Esophagus squamous epithelium (tissue), 5 donors: Measurements from ENCODE around the gene TATDN3. TPM values are rescaled to one million over a fixed set of nuclear protein-coding genes. Genes with fewer than 3 reads are reported as not detected.
A peak's percentile ranks its signal among the peaks of the same experiment; 100 is the strongest.

Experiments used
- DNase-seq: peaks from one replicate; lab custom pipeline; 2025; lab: John Stamatoyannopoulos, UW
- H3K27ac ChIP-seq, 4 donors: fragments of 200-600 bp; sonication (generic); one replicate each; pipeline ENCODE4 v1.5.1; 2016 to 2019; ENCODE audit warnings: mild to moderate bottlenecking in 1 of 4
- H3K27me3 ChIP-seq, 4 donors: fragments of 200-600 bp; sonication (generic); 1 replicate in 3 of 4; 2 replicates in 1 of 4; pipeline versions ENCODE4 v1.5.1 to v1.6.0; 2017 to 2021; ENCODE audit warnings: antibody characterized with exemption in 1 of 4
- H3K36me3 ChIP-seq, 3 donors: fragments of 200-600 bp; sonication (generic); one replicate each; pipeline ENCODE4 v1.5.1; 2016 to 2019
- H3K4me1 ChIP-seq, 3 donors: fragments of 200-600 bp; sonication (generic); one replicate each; pipeline ENCODE4 v1.5.1; 2017 to 2019
- H3K4me3 ChIP-seq, 4 donors: fragments of 200-600 bp; sonication (generic); 1 replicate in 3 of 4; 2 replicates in 1 of 4; pipeline ENCODE4 v1.5.1; 2016 to 2019; ENCODE audit warnings: mild to moderate bottlenecking in 2 of 4, moderate library complexity in 1 of 4
- H3K9me3 ChIP-seq, 3 donors: fragments of 200-600 bp; sonication (generic); one replicate each; pipeline ENCODE4 v1.5.1; 2016 to 2019
- CTCF ChIP-seq, 6 experiments: fragments of 450-650 bp in 4 of 6; fragments of 200-600 bp in 2 of 6; sonication (generic) in 2 of 6; IDR thresholded peaks; one replicate each; pipeline ENCODE4 v1.5.1; 2016 to 2019; ENCODE audit warnings: antibody characterized with exemption in 6 of 6, mild to moderate bottlenecking in 4 of 6, moderate library complexity in 4 of 6
- POLR2A ChIP-seq, 4 donors: fragments of 450-650 bp; IDR thresholded peaks; one replicate each; pipeline ENCODE4 v1.6.1; 2017; ENCODE audit warnings: antibody characterized with exemption in 4 of 4, mild to moderate bottlenecking in 4 of 4, moderate library complexity in 3 of 4
- WGBS, 2 donors: methylation state at CpG; one replicate each; pipeline ENCODE4 v1.1.5; 2018; 5-methylcytosine and 5-hydroxymethylcytosine counted together
- intact Hi-C: fragments of 100-400 bp; cut with DNase I; formaldehyde crosslinking; loops from one replicate; pipeline ENCODE4 v1.15.0; 2022
- total RNA-seq, 4 donors: library from RNA; depleted of rRNA; stranded (reverse); fragments of >200 nt; gene quantifications; one replicate each; pipeline ENCODE4 v1.1.0, GENCODE V29; 2016
- donor health status: DM: yes; HTN: yes; CAD: no.

TATDN3 gene
- total RNA-seq: 10 to 100 TPM in 2 of 4 donors, 1 to 10 TPM in 2; 3.4 to 15.6 (median 10.4) TPM

GRCh38 chr1:212791676-212792395 is at the start of gene TATDN3, which contains the start of gene NSL1:
Gene TATDN3, plus strand, starts transcription at chr1:212791894. Its CDS starts 28 bp downstream, at chr1:212791922.
Gene NSL1, minus strand, starts transcription at chr1:212791777. Its CDS starts 14 bp downstream, at chr1:212791763.
- Histone ChIP-seq H3K36me3 (peaks cover 0 to 24% (median 0%) of the 10 kb centered on the region in 3 donors), H3K27ac (peak within 1 kb of the TSS; percentile 87 to 97 (median 95)), H3K9me3 (no peaks in the 10 kb centered on the region), H3K27me3 (no peaks in the 10 kb centered on the region), H3K4me1 (peaks cover 0 to 36% (median 13%) of the 10 kb centered on the region in 3 donors), H3K4me3 (peak within 1 kb of the TSS; percentile 88 to 94 (median 91))
- peak; percentile 40 for DNase-seq
- TF ChIP-seq POLR2A (IDR thresholded peaks at IDR 0.05) (peak in 3 of 4 donors; percentile 66 to 84 (median 76)), CTCF (IDR thresholded peaks at IDR 0.05) (peak in 2 of 6 experiments; percentile 8 to 32)
- intact Hi-C loops: no loop called here
- 0% methylated on average over 14 to 29 of the region's 46 CpGs for WGBS, 2 donors

DNA sequence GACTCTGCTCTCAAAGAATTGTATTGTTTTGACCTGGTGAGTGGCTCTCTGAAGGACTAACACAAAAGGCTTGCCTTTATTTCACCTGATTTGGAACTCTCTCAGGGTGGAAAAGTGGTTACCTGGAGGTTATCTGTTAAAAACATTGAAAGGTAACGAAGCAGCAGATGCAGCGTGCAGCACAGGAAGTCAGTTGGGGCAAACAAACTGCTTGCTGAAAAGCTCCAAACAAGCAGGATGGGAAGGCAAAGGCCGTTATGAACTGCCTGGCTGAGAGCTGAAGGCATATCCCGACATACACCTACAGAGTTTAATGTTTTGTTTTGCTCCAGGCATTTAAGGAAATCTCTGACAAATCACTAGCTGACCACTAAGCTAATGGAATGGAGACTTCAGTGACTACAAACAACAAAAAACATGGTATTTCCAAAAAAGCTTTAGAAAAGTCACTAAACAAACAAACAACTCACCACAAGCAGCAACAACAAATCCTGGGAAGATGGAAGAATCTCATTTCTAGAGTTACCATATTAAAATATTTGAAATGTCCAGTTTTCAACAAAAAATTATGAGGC is 47.7 kb upstream of the TATDN3 start:
- Histone ChIP-seq H3K27me3 (no peaks in the 10 kb centered on the region), H3K27ac (no peak overlapping the region), H3K36me3 (peaks cover 0 to 3% (median 0%) of the 10 kb centered on the region in 3 donors), H3K4me3 (no peak overlapping the region), H3K4me1 (no peaks in the 10 kb centered on the region), H3K9me3 (no peaks in the 10 kb centered on the region)
- intact Hi-C loops: no loop called here
- no peak for DNase-seq
- WGBS, 2 donors: 76% methylated on average over 4 of the region's 4 CpGs
- TF ChIP-seq CTCF (IDR thresholded peaks at IDR 0.05): no peak
- no peak for TF ChIP-seq POLR2A (IDR thresholded peaks at IDR 0.05)

DNA sequence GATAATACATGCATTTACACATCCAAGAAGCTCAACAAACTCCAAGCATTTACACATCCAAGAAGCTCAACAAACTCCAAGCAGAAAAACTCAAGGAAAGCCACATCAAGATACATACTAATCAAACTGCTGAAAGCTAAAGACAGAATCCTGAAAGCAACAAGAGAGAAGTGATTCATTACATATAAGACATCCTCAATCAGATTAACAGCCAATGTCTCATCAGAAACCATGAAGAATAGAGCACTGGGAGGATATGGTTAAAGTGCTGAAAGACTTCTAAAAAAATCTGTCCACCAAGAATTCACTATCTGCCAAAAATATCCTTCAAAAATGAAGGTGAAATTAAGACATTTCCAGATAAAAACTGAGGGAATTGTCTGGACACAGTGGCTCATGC is 46.4 kb upstream of the TATDN3 start:
- H3K27ac ChIP-seq: no peak overlapping the region
- H3K4me1 ChIP-seq: peaks cover 0 to 9% (median 4%) of the 10 kb centered on the region in 3 donors
- no peak overlapping the region for H3K4me3 ChIP-seq
- no peak for DNase-seq
- H3K27me3 ChIP-seq: no peaks in the 10 kb centered on the region
- peaks cover 0 to 3% (median 0%) of the 10 kb centered on the region in 3 donors for H3K36me3 ChIP-seq
- TF ChIP-seq POLR2A (IDR thresholded peaks at IDR 0.05) (no peak), CTCF (IDR thresholded peaks at IDR 0.05) (no peak)
- intact Hi-C loops: no loop called here
- no peaks in the 10 kb centered on the region for H3K9me3 ChIP-seq

DNA sequence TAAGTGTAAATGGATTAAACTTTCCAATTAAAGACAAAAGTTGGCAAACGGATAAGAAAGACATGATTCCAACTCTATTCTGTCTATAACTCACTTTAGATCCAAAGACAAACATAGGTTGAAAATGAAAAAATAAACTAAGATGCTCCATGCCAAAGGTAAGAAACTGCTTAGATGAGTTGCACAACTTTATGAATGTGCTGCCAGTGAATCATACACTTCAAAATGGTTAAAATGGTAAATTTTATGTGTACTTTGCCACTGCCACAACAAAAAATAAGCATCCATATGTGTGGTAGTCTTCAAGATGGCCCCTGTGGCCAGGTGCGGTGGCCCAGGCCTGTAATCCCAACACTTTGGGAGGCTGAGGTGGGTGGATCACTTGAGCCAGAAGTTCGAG is 45.1 kb upstream of the TATDN3 start:
- peaks cover 0 to 13% (median 4%) of the 10 kb centered on the region in 3 donors for H3K4me1 ChIP-seq
- peaks cover 0 to 3% (median 0%) of the 10 kb centered on the region in 3 donors for H3K36me3 ChIP-seq
- H3K27ac ChIP-seq: no peak overlapping the region
- no peak overlapping the region for H3K4me3 ChIP-seq
- 69 to 84% methylated on average over 2 to 3 of the region's 3 CpGs for WGBS, 2 donors
- no peak for DNase-seq
- TF ChIP-seq CTCF (IDR thresholded peaks at IDR 0.05): no peak
- TF ChIP-seq POLR2A (IDR thresholded peaks at IDR 0.05): no peak
- H3K27me3 ChIP-seq: no peaks in the 10 kb centered on the region
- no peaks in the 10 kb centered on the region for H3K9me3 ChIP-seq
- intact Hi-C loops: no loop called here
